Mucosa of descending colon (tissue), 3 donors: ENCODE measurements around the gene FMN1. TPM values are rescaled to one million over a fixed set of nuclear protein-coding genes. Genes with fewer than 3 reads are reported as not detected.
"Not testable (repeated sequence)": the region's sequence is repeated elsewhere in the genome, so short reads cannot be mapped to it uniquely, and the experiment has no call there.

ENCODE experiments used
- ATAC-seq: fragments of 200-7000 bp; cut with Tn5 transposase; one replicate; pipeline ENCODE4 v1.9.1; 2020; ENCODE audit warnings: mild to moderate bottlenecking, moderate library complexity
- DNase-seq, 3 donors: peaks; one replicate each; pipeline ENCODE4 v3.0.0-alpha.2; 2020
- H3K36me3 ChIP-seq: fragments of 200-600 bp; one replicate; pipeline ENCODE4 v1.8.0; 2021; ENCODE audit warnings: low read depth, mild to moderate bottlenecking
- H3K4me1 ChIP-seq: fragments of 200-600 bp; one replicate; pipeline ENCODE4 v1.8.0; 2021; ENCODE audit warnings: low read depth, mild to moderate bottlenecking
- H3K4me3 ChIP-seq: fragments of 200-600 bp; one replicate; pipeline ENCODE4 v1.8.0; 2021; ENCODE audit warnings: mild to moderate bottlenecking
- H3K9me3 ChIP-seq: fragments of 200-600 bp; one replicate; pipeline ENCODE4 v1.8.0; 2021; ENCODE audit warnings: mild to moderate bottlenecking
- intact Hi-C, 2 donors: fragments of 100-400 bp; cut with DNase I in 1 of 2; cut with micrococcal nuclease in 1 of 2; formaldehyde crosslinking; loops; one replicate each; pipeline versions ENCODE4 v1.11.0 to v1.11.1; 2022; cut with DNase I, micrococcal nuclease
- total RNA-seq, 3 donors: library from RNA; stranded (reverse); fragmentation: NEBNext Ultra II Directional in 2 of 3; extraction: Animal tissue kit (Norgen Biotek cat#: 25700) in 2 of 3; gene quantifications; one replicate each; pipeline versions ENCODE4 v1.2.1 to v1.2.4, GENCODE V29; 2021 to 2023
- TF ChIP-seq, protein P1 (sequence below): fragments of 200-600 bp; IDR thresholded peaks from one replicate; pipeline ENCODE4 v1.8.0; 2022; ENCODE audit warnings: antibody characterized with exemption, mild to moderate bottlenecking
- donor health status: DM: no; HTN: no; CAD: no; lungs with moderate emphysema.
- donor health status: DM: no; HTN: no; CAD: no.
- donor health status: DM: no; HTN: yes; CAD: no.

The FMN1 gene
- total RNA-seq, 3 donors from 2014 or later = 30.8 to 65.1 (median 43.4) TPM

- H3K36me3 ChIP-seq = no peaks in the 10 kb centered on the region
- TF ChIP-seq, protein P1, sequence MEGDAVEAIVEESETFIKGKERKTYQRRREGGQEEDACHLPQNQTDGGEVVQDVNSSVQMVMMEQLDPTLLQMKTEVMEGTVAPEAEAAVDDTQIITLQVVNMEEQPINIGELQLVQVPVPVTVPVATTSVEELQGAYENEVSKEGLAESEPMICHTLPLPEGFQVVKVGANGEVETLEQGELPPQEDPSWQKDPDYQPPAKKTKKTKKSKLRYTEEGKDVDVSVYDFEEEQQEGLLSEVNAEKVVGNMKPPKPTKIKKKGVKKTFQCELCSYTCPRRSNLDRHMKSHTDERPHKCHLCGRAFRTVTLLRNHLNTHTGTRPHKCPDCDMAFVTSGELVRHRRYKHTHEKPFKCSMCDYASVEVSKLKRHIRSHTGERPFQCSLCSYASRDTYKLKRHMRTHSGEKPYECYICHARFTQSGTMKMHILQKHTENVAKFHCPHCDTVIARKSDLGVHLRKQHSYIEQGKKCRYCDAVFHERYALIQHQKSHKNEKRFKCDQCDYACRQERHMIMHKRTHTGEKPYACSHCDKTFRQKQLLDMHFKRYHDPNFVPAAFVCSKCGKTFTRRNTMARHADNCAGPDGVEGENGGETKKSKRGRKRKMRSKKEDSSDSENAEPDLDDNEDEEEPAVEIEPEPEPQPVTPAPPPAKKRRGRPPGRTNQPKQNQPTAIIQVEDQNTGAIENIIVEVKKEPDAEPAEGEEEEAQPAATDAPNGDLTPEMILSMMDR = no peak
- DNase-seq (no peak), ATAC-seq (no peak)
- no peaks in the 10 kb centered on the region for H3K9me3 ChIP-seq
- no peaks in the 10 kb centered on the region for H3K4me1 ChIP-seq
- intact Hi-C loops = no loop called here
- no peak overlapping the region for H3K4me3 ChIP-seq
Measured at GRCh38 chr15:33080006-33080405, 114.5 kb downstream of the FMN1 start.

DNA sequence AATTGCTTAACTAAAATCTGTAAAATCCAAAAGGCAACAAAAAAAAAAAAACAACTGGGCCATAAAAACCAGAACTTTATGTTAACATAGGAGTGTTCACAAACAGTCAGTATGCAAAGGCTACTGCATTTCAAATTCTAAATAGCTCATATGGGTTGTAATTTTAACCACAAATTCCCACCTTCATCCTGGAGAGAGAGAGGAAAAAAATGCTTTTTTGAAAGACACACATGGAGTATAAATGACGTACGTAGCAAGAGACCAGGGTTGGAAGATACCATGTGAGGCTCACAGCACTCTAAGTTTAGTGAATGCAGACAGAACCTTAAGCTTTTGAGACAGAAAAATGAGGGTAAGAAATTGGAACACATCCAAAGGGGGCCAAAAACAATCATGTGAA, 115.9 kb downstream of the FMN1 start:
- intact Hi-C loops = no loop called here
- H3K4me1 ChIP-seq = no peaks in the 10 kb centered on the region
- no peaks in the 10 kb centered on the region for H3K9me3 ChIP-seq
- TF ChIP-seq, protein P1 = no peak
- H3K4me3 ChIP-seq = no peak overlapping the region
- ATAC-seq (no peak), DNase-seq (no peak)
- H3K36me3 ChIP-seq = no peaks in the 10 kb centered on the region

DNA sequence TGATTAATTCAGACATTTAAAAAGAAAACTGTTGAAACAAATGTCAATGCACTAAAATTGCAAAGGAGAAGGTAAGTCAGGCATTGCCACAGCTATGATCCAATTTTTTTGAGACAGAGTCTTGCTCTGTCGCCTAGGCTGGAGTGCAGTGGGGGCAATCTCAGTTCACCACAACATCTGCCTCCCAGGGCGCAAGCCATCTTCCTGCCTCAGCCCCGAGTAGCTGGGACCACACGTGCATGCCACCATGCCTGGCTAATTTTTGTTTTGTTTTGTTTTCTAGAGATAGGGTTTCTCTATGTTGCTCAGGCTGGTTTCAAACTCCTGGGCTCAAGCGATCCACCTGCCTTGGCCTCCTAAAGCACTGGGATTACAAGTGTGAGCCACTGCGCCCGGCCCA, 117.6 kb downstream of the FMN1 start:
- ATAC-seq (no peak), DNase-seq (no peak)
- no peaks in the 10 kb centered on the region for H3K4me1 ChIP-seq
- no peak overlapping the region for H3K4me3 ChIP-seq
- intact Hi-C loops = no loop called here
- TF ChIP-seq, protein P1 = no peak
- H3K9me3 ChIP-seq = no peaks in the 10 kb centered on the region
- H3K36me3 ChIP-seq = no peaks in the 10 kb centered on the region

DNA sequence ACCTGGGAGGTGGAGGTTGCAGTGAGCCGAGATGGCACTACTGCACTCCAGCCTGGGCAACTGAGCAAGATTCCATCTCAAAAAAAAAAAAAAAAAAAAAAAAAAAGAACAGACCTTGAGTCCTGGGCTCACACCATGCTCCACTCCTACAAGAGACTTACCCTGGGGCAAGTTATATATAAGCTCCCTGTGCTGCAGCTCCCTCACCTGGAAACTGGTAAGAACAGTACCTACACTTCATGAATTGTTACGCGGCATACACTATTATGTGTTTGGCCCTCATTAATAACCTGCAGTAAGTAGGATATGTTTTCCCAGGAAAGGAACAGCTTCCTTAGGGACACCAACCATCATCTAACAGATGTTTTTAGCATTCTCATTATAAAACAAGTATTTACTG, 119.6 kb downstream of the FMN1 start:
- TF ChIP-seq, protein P1 = no peak
- intact Hi-C loops = loop anchor here in 1 of 2 donors (2.0 kb wide), 1 partner anchor 52 kb away; no protein-coding TSS in a partner anchor
- H3K4me1 ChIP-seq = no peaks in the 10 kb centered on the region
- DNase-seq (peak in 1 of 3 donors; percentile 42), ATAC-seq (peak; percentile 93)
- H3K4me3 ChIP-seq = no peak overlapping the region
- H3K36me3 ChIP-seq = no peaks in the 10 kb centered on the region
- H3K9me3 ChIP-seq = no peaks in the 10 kb centered on the region

- intact Hi-C loops = loop anchor here in 1 of 2 donors (2.0 kb wide), 1 partner anchor 51 kb away; no protein-coding TSS in a partner anchor
- no peak for DNase-seq
- Histone ChIP-seq H3K4me3 (no peak overlapping the region), H3K36me3 (no peaks in the 10 kb centered on the region), H3K4me1 (no peaks in the 10 kb centered on the region), H3K9me3 (no peaks in the 10 kb centered on the region)
- ATAC-seq = no peak
- TF ChIP-seq, protein P1 = no peak
Measured at GRCh38 chr15:33074212-33074611, 120.3 kb downstream of the FMN1 start.

DNA sequence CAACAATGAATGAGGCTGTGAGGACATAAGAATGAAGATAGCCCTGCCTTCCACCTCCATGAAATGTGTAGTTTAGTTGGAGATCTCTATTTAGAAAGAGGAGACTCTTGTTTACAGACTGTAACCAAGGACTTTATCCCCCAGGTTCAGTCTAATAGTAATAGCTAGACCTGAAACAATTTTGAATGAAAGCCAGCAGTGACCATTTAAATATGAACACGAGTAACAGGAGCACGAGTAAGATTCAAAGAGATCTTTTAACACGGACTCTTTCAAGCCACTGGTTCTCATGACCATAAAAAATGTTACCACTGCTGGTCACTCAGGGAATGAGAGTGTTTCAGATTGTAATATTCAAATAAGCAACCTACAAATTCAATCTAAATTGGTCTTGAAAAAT, 123.1 kb downstream of the FMN1 start:
- intact Hi-C loops = no loop called here
- no peaks in the 10 kb centered on the region for H3K4me1 ChIP-seq
- no peaks in the 10 kb centered on the region for H3K36me3 ChIP-seq
- H3K9me3 ChIP-seq = no peaks in the 10 kb centered on the region
- DNase-seq = no peak
- TF ChIP-seq, protein P1 = no peak
- ATAC-seq = no peak
- H3K4me3 ChIP-seq = no peak overlapping the region

GRCh38 chr15:33069903-33070302, 124.6 kb downstream of the FMN1 start:
- not testable (repeated sequence) for H3K4me1 ChIP-seq, H3K36me3 ChIP-seq, DNase-seq, H3K4me3 ChIP-seq, H3K9me3 ChIP-seq, ATAC-seq
- intact Hi-C loops = loop anchor here in 1 of 2 donors (5.0 kb wide), 1 partner anchor 38 kb away; no protein-coding TSS in a partner anchor
